Mesenteric fat pad (tissue), 1 donor: Measurements from ENCODE around the gene KCNQ2. TPM values are rescaled to one million over a fixed set of nuclear protein-coding genes. Genes with fewer than 3 reads are reported as not detected.
"Not testable (repeated sequence)": the region's sequence is repeated elsewhere in the genome, so short reads cannot be mapped to it uniquely, and the experiment has no call there.

Experiments used
- DNase-seq: peaks from one replicate; pipeline ENCODE4 v3.0.0-alpha.2; 2020; ENCODE audit warnings: low spot score
- long read RNA-seq: library from polyadenylated mRNA; unstranded; transcript quantifications from one replicate; pipeline ENCODE4 v2.0.0, GENCODE V29; 2020
- total RNA-seq: library from RNA; stranded (reverse); fragmentation: NEBNext Ultra II Directional; extraction: Animal tissue kit (Norgen Biotek cat#: 25700); gene quantifications from one replicate; pipeline ENCODE4 v1.2.1, GENCODE V29; 2021
- donor health status: DM: yes; HTN: yes; CAD: no.

Gene KCNQ2
- not detected for total RNA-seq
- long read RNA-seq = 0 reads

DNA sequence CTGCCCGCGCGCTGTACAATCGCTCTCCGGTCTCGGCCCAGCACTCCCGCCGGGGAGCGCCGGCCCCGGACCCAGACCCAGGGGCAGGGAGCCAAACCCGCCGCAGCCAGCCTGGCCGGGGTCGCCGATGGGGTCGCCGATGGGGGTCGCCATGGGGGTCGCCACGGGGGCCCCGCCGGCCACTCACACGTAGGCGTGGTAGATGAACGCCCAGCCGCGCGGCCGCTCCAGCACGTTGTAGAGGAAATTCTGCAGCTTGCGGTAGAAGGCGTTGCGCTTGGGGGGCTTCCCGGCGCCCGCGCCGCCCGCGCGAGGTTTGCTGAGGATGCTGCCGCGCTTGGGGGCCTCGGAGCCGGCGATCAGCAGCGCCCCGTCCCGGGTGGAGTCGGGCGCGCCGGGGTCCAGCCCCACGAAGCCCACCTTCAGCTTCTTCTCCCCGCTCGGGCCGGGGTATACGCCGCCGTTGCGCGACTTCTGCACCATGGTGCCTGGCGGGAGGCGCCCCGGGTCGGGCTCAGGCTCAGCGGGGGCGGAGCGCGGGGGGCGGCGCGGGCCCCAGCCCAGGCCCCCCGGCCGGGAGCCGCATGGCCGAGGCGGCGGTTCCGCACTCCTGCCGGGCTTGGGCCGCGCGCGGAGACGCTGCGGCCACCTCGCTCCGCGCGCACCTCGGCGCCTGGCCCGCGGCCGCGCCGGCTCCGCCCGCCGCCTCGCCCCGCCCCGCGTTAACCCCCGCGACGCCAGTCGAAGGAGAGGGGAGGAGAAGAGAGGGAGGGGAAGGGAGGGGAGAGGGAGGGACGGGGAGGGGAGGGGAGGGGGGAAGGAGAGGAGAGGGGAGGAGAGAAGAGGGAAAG, at the start of gene KCNQ2:
KCNQ2 (minus strand) TSS at position 675 of the 851 bp plus-strand sequence; CDS start at position 483, 192 bp downstream.
- no peak for DNase-seq

DNA sequence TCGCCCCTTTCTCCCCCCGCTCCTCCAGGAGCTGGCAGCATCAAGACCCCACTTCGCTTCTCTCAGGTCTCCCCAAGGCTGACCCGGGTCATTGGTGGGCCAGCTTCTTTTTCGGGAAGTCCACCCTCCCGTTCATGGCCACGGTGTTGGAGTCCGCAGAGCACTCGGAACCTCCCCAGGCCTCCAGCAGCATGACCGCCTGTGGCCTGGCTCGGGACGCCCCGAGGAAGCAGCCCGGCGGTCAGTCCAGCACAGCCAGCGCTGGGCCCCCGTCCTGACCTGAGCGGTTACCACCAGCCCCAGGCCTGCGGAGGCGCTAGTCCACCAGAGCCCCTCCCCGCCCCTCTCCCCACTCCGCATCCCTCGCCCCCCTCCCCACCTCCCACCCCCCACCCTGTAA, 49.1 kb upstream of the KCNQ2 start:
- DNase-seq = no peak

GRCh38 chr20:63520934-63521601, 48.6 kb upstream of the KCNQ2 start:
- no peak for DNase-seq

DNA sequence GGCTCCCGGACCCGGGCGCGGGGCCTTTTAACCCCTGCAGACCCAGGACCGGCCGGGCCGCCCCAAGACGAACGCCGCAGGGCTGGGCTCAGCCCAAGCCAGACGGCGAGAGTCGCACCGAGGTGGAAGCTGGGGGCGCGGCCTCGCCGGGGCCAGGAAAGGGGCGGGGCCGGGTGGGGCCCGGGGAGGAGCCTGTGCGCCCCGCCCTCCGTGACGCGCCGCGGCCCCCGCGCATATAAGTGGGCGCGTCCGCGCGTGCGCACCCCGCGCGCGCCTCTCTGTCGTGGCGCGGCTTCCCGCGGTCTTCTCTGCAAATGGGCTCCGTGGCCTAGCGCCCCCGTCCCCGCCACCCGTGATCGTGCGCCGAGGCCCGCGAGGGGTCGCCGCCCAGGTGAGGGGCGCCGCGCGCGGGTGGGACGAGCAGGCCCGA, 48.1 kb upstream of the KCNQ2 start, which contains the start of gene PPDPF:
PPDPF (plus strand) TSS at position 262 of the 430 bp plus-strand sequence. CDS start 544 bp downstream, outside the sequence.
- DNase-seq = peak; percentile 97

DNA sequence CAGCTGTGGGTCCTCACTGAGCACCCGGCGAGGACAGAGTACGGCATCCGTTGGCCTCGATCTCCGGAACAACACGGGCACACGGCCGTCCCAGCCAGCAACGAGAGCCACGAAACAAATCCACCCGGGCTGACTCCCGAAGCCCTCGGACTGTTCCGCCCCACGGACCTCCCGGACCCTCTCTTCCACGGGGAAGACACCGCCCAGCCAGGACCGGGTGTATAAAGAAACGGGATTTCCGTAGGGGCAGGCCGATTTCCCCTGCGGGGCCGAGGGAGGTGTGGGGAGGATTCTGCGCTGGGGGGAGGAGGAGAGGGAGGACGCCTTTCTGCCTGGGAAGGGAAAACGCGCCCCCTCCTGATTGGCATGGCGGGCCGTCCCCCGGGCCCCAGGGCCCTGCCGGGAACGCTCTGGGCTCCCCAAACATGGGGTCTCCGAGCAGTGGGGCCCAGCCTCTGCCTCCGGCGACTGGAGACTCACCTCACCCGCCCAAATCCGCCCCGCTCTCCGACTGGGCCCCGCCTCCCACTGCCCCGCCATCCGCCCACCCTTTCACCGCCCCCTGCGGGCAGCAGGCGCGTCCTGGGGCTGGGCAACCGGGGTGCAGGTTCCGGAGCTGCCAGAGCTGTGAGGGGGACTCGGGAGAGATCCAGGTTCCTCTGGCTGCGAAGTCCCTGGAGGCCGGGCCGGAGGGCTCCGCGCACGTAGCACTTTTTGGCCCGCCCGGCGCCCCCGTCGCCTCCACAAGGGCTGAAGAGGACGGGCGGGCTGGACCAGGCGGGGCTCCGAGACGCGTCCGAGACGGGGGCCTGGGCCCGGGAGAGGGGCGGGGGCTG, 47.4 kb upstream of the KCNQ2 start:
- DNase-seq = no peak

GRCh38 chr20:63518946-63519667, 46.7 kb upstream of the KCNQ2 start:
- no peak for DNase-seq

GRCh38 chr20:63518351-63518861, 46.0 kb upstream of the KCNQ2 start:
- DNase-seq = no peak

GRCh38 chr20:63517376-63518309, 45.2 kb upstream of the KCNQ2 start:
- DNase-seq = no peak

GRCh38 chr20:63514520-63514919, 42.1 kb upstream of the KCNQ2 start:
- not testable (repeated sequence) for DNase-seq

- DNase-seq = no peak
These were observed 40.8 kb upstream of the KCNQ2 start for GRCh38 chr20:63513207-63513606.

- DNase-seq = no peak
These were observed 36.7 kb upstream of the KCNQ2 start for GRCh38 chr20:63509088-63509564.

GRCh38 chr20:63508072-63508768, 35.8 kb upstream of the KCNQ2 start:
- no peak for DNase-seq

DNA sequence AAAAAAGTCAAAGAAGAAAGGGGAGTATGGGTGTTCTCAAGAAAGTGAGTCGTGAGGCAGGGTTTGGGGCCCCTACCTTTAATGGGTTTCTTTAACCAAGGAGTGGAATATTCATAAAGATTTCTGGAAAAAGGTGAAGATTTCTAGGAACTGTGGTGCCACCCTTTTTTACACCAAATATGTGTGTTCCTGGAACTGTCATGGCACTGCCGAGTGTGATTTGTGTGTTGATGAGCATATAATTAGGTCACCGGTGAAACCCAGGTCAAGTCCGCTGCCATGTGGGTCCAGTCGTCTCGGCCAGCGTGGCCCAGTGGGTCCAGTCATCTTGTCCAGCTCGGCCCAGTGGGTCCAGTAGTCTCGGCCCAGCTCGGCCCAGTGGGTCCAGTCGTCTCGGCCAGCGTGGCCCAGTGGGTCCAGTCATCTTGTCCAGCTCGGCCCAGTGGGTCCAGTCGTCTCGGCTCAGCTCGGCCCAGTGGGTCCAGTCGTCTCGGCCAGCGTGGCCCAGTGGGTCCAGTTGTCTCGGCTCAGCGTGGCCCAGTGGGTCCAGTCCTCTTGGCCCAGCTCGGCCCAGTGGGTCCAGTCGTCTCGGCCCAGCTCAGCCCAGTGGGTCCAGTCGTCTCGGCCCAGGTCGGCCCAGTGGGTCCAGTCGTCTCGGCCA, 34.8 kb upstream of the KCNQ2 start:
- no peak for DNase-seq

DNA sequence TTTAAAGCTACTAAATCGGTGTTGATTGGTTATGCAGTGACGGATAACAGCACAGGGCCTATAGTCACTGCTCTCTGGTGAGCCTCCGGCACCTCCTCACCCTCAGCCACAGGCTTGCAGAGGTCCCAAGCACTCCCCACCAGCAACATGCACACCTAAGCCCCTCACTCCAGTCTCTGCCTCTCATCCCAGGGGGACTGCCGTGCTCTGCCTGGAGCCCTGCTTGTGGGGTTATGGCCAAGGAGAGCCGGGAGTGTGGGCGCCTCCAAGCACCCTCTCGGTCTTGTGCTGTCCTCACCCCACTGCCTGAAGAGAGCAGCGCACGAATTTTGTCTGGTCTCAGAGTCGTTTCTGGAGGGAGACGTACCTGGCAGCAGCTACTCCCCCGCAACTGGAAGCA, 33.3 kb upstream of the KCNQ2 start:
- no peak for DNase-seq

- no peak for DNase-seq
These were observed 32.8 kb upstream of the KCNQ2 start for GRCh38 chr20:63505281-63505680.

GRCh38 chr20:63504642-63505041, 32.2 kb upstream of the KCNQ2 start:
- no peak for DNase-seq

GRCh38 chr20:63503524-63503923, 31.1 kb upstream of the KCNQ2 start:
- no peak for DNase-seq

GRCh38 chr20:63502671-63503172, 30.3 kb upstream of the KCNQ2 start:
- no peak for DNase-seq
